Panc1 (cell line): ENCODE data around the gene PROSER1.

ENCODE experiments used
- CTCF ChIP-seq: fragments of 450-650 bp; IDR thresholded peaks from 2 replicates; pipeline ENCODE4 v1.5.1; 2017; ENCODE audit warnings: mild to moderate bottlenecking
- TCF7L2 ChIP-seq: IDR thresholded peaks from 2 replicates; pipeline ENCODE4 v1.6.1; 2011; ENCODE audit warnings: mild to moderate bottlenecking, low read depth, low read length, inconsistent platforms

GRCh38 chr13:39013462-39013861 lies 24.4 kb downstream of the PROSER1 start:
- TF ChIP-seq CTCF, result no peak
- TF ChIP-seq TCF7L2, result no peak
